ENCODE data around the gene SRCIN1. TPM values are rescaled to one million over a fixed set of nuclear protein-coding genes. Genes with fewer than 3 reads are reported as not detected.
A peak's percentile ranks its signal among the peaks of the same experiment; 100 is the strongest.
"Not testable (repeated sequence)": the region's sequence is repeated elsewhere in the genome, so short reads cannot be mapped to it uniquely, and the experiment has no call there.

SRCIN1 gene
- total RNA-seq, 1 experiment from 2014 or later, result 2.3 TPM

DNA sequence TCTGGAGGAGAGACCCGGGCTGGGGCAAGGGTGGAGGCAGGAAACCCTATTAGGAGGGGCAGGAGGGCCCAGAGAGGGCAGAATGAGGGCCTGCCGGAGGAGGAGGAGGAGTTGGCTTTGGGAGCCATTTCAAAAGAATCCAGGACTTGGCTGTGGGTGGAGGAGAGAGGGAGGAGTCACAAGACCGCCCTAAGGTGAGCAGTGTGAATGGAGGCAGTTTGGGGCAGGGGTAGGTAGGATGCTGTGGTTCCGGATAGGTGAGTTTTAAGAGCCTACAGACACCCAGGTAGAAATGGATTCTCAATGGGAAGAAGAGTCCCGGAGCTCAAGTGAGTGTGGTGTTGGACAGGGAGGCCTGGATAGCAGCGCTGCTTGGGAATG is 97.2 kb downstream of the SRCIN1 start:
- in situ Hi-C loops (cut with HindIII; ENCODE audit: low pct_unique_long_range_greater_than_20kb, low sequenced_read_pairs), result no loop called here
- no peak for DNase-seq (ENCODE audit: low read depth)

DNA sequence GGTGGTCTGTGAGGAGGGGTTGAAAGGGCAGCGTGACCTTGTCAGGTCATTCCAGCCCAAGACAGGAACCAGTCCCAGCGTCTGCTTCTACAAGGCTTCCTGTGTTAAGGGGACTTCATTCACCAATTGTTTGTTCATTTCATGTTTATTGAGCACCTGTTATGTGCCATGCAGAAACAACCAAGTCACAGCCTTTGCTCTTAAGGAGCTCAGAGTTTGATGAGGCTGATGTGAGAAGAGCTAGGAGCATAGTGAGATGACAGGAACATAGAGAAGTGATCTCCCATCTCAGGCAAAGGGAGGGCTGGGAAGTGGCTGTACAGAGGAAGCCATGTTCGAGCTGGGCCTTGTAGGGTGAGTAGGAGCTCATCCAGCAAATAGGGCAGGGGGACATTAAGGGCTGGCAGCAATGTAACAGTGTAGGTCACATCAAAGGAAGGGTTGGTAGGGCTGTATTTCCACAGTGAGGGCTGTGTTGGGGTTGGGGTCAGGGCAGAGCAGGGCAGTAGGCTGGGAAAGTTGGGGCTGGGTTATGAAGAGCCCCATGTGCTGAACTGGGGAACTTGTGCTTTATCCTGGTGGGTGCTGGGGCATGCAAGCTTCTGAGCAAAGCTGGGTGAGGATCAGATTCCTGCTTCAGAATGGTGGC is 97.7 kb downstream of the SRCIN1 start:
- DNase-seq (ENCODE audit: low read depth), result no peak
- in situ Hi-C loops (cut with HindIII; ENCODE audit: low pct_unique_long_range_greater_than_20kb, low sequenced_read_pairs), result no loop called here

DNA sequence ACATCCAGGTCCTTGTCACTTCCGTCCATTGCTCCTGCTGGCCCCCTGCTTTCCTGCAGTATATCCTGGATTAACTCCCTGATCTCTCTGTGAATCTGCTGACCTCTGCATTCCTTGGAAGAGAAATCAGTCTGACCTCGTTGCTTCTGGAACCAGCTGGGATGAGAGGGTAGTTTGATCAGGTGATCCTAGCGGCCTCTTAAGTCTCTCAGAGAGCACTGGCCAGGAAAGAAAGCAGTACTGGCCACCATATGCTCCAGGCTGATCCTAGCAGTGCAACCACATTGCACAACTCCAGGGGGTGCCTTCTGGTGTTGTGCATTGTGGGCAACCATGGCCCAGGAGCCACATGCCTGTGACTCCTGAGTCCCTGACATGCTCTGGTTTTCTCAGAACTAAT is 98.3 kb downstream of the SRCIN1 start:
- DNase-seq (ENCODE audit: low read depth), result no peak
- in situ Hi-C loops (cut with HindIII; ENCODE audit: low pct_unique_long_range_greater_than_20kb, low sequenced_read_pairs), result no loop called here

DNA sequence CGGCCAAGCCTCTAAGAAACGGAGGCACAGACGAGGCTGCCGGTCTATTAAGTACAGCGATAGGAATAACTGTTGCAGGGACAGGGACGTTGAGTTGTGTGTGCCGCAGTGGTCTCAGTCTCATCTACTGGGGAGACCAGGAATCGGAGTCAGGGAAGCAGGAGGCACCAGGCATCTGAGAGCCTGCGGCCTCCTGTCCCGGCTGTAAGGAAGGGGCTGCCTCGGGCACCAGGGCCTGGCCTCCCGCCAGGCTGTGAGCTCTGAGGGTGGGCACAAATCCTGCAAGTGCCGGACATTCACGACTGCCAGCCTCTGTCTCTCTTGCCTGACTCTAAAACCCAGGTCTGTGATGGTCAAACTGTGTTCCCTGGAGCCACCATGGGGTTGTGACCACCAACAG is 101.5 kb downstream of the SRCIN1 start:
- DNase-seq (ENCODE audit: low read depth), result no peak
- in situ Hi-C loops (cut with HindIII; ENCODE audit: low pct_unique_long_range_greater_than_20kb, low sequenced_read_pairs), result no loop called here

DNA sequence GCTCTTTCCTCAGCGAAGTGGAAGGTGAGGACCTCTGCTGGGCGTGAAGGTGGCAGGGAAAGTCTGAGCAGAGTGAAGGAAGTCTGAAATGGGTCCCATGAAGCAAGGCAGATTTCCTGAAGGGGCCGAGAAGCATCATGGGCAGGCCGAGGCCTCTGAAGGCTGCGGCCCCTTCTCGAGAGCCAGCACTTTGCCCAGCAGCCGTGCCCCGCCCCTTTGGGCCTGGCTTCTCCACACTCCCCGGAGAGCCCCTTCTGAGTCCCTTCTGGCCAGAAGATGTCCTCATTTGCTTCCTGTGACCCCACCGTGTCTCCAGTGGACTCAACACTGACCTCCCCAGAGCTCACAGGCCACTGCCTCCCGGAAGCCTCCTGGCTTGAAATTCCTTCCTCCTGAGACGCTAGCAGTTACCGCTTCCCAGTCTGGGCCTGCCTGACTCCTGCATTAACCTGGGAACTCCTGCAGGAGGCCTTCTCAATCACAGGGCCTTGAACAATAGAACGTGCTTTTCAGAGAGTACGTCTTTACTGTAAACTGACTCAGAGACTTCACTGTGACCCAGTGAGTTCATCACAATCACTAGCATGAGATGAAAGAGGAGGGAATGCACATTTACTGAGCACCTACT is 102.4 kb downstream of the SRCIN1 start:
- in situ Hi-C loops (cut with HindIII; ENCODE audit: low pct_unique_long_range_greater_than_20kb, low sequenced_read_pairs); DNase-seq (ENCODE audit: low read depth): not testable (repeated sequence)

DNA sequence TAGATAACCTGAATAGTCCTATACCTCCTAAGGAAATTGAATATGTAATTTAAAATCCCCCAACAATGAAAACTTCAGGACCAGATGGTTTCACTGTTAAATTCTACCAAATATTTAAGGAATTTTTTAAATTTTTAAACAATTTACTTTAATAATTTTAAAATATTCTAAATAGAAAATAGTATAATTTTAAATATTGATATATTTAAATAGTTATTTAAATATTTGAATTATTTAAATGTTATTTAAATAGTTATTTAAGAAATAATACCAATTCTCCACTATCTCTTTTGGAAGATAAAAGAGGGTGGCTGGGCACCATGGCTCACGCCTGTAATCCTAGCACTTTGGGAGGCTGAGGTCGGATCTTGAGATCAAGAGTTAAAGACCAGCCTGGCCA is 104.0 kb downstream of the SRCIN1 start:
- DNase-seq (ENCODE audit: low read depth), result not testable (repeated sequence)

DNA sequence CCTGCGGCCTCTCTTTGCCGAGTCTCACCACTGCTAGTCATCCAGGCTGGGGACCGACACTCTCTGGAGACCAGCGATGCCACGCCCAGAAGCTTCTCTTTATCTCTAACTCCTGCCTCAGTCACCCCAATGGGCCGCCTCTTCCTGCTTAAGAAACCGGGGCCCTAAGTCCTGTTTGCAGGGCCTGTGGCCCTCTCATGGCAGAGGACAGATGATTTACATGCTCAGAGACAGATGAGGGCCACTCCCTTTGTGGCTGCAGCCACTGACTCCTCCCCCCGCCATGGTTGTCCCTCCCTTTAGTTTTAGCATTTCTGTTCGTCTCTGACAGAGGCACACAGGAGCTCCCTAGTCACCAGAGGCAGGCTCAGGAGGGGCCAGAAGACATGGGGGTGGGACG is 106.5 kb downstream of the SRCIN1 start:
- DNase-seq (ENCODE audit: low read depth); in situ Hi-C loops (cut with HindIII; ENCODE audit: low pct_unique_long_range_greater_than_20kb, low sequenced_read_pairs): not testable (repeated sequence)

More for the DNA sequence above, 104.0 kb downstream of the SRCIN1 start:
- in situ Hi-C loops (cut with HindIII; ENCODE audit: low pct_unique_long_range_greater_than_20kb, low sequenced_read_pairs), result not testable (repeated sequence)

DNA sequence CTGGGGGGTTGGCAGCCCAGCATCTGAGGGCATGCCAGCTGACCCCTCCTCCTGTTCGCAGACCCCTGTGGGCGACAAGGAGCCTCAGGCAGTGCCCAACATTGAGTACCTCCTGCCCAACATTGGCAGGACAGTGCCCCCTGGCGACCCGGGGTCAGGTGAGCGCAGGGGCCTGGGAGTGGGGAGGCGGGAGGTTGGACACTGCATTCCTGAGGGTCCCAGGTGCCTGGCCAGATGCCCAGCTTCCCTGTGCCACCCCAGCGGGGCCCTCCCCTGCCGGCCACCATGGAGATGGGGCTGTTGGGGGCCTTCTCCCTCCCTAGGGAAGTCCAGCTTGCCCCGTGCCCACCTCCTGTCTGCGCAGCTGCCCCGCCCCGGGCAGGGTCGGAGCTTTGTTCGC is 107.4 kb downstream of the SRCIN1 start:
- in situ Hi-C loops (cut with HindIII; ENCODE audit: low pct_unique_long_range_greater_than_20kb, low sequenced_read_pairs), result no loop called here

DNA sequence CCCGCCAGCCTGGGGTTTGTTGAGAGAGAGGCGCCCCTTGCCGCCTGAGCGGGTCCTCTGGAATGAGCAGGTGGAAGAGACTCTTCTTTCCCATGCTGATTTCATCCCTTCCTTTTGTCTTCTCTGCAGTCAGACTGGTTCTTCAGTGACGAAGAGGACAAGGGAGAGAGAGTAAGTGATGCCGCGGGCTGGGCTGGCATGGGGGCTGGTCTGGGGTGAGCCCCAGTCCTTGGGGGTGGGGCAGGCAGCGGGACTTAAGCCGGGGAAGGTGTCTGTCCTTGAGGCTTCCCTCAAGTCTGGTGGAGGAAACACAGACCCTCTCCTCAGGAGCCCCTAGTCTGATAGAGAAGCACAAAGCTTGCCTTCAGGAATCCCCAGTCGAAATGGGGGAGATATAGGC is 108.1 kb downstream of the SRCIN1 start:
- in situ Hi-C loops (cut with HindIII; ENCODE audit: low pct_unique_long_range_greater_than_20kb, low sequenced_read_pairs); DNase-seq (ENCODE audit: low read depth): not testable (repeated sequence)

More for the DNA sequence above, 107.4 kb downstream of the SRCIN1 start:
- DNase-seq (ENCODE audit: low read depth), result no peak

DNA sequence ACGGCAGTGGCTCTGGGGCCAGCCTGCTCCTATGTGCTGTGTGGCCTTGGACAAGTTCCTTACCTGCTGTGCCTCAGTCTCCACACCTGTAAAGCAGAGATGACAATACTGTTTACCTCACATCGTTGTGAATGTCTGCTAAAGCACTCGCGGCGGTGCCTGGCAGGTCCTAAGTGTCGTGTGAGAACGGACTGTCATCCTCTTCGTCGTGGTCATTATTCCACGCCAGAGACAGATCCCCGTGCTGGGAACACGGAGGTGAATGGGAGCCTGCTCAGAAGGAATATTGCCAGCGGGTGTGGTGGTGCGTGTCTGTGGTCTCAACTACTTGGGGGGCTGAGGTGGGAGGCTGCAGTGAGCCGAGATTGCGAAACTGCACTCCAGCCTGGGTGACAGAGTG is 111.6 kb downstream of the SRCIN1 start:
- DNase-seq (ENCODE audit: low read depth); in situ Hi-C loops (cut with HindIII; ENCODE audit: low pct_unique_long_range_greater_than_20kb, low sequenced_read_pairs): not testable (repeated sequence)

DNA sequence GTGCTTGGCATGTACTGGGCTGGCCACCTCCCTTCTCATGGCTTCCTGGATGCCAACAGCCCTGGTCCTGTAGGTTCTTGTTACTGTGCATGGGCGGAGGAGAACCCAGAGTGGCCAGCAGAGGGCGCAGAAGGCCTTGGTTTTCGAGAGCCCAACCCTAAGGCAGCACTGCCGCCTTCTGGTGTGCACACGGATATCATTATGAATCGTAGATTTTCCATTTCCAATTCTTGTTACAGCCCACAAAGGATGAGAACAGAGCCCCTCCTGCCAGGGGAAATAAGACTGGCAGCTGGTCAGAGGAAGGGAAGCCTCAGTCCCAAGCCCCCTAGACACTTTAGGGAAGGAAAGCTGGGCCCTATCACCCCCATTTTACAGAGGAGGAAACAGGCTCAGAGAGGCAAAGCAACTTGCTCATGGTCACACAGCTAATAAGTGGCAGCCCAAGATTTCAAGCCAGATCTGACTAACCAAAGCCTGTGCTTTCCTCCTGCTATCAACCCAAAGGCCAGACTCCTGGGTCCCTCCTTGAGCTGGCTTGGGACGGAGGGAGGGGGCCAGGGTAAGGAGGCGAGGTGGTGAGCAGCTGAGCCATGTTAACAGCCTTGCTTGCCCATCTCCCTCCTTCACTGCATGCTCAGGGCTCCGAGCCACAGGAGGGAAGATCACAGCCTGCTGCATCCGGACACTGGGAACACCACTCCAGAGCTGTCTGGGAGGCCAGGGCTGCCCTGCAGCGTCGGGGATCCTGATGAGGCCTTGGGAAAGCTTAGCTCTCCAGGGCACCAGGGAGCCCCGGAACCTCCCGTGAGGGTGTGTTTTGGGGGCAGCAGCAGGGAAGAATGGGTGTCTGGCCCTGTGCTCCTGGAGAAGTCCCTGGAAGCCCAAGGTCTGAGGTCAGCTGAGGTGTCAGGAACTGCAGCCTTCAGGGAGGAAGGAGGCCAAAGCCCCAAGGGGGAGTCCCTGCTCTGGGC is 113.4 kb downstream of the SRCIN1 start:
- in situ Hi-C loops (cut with HindIII; ENCODE audit: low pct_unique_long_range_greater_than_20kb, low sequenced_read_pairs), result not testable (repeated sequence)
- peak; percentile 68 for DNase-seq (ENCODE audit: low read depth)

DNA sequence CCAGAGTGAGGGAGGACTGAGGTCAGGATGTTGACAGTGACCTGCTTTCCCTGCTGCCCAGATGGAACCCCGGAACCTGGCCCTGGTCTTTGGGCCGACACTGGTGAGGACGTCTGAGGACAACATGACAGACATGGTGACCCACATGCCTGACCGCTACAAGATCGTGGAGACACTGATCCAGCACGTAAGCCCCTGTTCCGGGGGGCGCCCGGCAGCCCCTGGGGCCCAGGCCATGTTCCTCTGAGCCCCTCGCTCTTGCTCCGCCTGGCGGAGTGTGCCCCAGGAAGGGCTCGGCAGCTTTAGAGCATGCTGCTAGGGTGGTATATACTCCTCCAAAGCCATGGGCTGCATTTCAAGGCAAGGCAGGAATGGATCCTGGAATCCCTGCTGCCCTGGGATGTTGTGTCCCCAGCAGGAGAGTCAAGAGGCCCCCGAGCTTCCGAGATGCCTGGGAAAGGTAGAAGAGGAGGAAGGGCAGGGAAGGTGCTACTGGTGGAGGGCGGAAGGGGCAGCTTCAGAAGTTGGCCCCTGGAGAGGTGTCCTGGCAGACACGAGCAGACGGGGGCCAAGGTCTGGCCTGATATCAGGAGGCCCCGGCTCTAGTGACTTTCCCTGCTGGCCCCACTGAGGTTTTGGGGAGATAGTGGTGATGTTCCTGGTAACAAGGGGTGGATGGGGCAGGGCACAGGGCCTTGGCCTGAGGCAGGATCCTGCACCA is 114.2 kb downstream of the SRCIN1 start:
- in situ Hi-C loops (cut with HindIII; ENCODE audit: low pct_unique_long_range_greater_than_20kb, low sequenced_read_pairs); DNase-seq (ENCODE audit: low read depth): not testable (repeated sequence)

DNA sequence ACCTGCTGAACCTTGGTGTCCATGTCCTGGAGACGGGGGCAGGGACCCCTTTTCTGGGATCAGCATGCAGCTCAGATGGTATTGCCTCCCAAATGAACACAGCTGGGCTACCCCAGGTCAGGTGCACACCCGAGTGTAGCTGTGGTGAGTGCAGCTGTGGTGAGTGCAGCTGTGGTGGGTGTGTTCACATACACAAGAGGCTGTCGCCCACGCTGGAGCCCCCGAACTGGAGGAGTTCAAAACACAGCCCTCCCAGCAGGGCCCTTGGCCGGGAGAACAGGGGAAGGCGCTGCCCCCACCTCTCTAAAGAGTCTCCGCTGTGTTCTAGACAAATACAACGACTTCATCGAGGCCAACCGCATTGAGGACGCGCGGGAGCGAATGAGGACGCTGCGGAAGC is 116.0 kb downstream of the SRCIN1 start:
- in situ Hi-C loops (cut with HindIII; ENCODE audit: low pct_unique_long_range_greater_than_20kb, low sequenced_read_pairs); DNase-seq (ENCODE audit: low read depth): not testable (repeated sequence)

DNA sequence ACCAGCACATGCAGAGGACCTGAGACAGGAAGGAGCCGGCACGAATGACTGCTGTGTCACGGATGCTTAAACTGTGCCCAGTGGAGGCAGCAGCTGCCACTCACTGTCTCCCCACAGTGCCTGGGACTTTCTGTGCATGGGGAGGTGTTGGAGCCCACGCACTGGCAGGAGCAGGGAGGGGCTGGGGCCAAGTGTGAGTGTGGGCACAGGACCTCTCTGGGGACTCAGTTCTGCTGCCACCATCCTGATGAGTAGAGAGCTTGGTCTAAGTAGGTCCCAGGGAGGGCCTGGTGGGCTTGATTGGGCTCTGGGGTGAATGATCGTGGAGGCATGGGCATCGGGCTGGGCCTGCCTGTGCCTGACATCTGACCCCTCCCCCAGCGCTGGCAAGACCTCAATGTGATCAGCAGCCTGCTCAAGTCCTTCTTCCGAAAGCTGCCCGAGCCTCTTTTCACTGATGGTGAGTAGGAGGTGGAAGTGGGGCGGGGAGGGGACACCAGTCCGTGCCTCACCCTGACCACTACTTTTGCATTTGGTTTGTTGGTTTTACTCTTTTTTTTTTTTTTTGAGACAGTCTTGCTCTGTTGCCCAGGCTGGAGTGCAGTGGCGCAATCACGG is 120.0 kb downstream of the SRCIN1 start:
- in situ Hi-C loops (cut with HindIII; ENCODE audit: low pct_unique_long_range_greater_than_20kb, low sequenced_read_pairs); DNase-seq (ENCODE audit: low read depth): not testable (repeated sequence)

DNA sequence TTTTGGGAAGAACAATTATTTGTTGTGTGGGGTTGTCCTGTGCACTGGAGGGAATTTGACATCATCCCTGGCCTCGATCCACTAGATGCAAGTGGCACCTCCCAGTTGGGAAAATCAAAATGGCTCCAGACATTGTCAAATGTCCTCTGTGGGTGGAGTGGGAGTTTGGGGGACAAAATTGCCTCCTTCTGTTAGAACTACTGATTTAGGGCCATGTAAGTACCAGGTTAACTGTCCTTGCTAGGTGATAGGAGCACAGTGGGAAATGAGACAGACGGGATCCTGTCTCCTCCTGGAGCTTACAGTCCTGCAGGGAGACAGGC is 120.6 kb downstream of the SRCIN1 start:
- in situ Hi-C loops (cut with HindIII; ENCODE audit: low pct_unique_long_range_greater_than_20kb, low sequenced_read_pairs), result no loop called here
- no peak for DNase-seq (ENCODE audit: low read depth)

DNA sequence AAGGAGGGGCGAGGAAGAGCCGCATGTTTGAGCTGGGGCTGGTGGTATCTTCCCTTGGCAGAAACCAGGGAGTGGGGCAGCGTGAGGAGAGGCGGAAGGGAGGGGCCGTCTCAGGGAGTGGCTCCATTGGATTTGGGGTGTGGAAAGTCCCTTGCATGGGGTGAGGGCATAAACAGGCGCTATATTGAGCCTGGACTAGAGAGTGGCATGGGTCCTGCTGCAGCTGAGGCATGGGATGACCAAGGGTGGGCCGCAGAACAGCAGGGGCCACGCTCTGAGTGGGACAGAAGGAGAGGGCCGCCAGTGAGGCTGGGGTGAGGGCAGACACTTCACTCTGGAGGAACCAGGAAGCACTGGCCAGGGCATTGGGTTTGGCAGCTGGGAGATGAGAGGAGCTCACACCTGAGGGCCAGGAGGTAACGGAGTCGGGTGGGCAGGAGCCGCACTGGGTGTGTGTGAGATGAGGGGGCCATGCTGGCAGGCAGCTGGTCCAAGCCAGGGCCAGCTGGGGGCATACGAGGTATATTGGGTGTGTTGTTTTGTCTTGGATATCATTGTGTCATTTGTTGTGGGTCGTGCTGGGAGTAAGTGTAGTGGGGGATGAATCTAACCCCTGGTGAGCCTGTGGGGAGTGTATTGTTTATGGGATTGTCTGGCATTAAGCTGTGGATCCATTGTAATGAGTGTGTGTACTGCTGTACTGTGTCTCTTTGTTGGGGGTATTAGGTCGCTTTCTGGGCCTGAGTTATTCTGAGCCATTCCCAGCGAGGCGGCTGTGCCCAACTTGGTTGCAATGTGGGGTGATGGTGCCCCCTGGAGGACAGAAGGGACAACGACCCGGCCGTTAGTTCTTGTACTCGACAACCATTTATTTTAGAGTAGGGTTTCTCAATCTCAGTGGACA is 121.3 kb downstream of the SRCIN1 start:
- DNase-seq (ENCODE audit: low read depth), result peak; percentile 46
- in situ Hi-C loops (cut with HindIII; ENCODE audit: low pct_unique_long_range_greater_than_20kb, low sequenced_read_pairs), result not testable (repeated sequence)

DNA sequence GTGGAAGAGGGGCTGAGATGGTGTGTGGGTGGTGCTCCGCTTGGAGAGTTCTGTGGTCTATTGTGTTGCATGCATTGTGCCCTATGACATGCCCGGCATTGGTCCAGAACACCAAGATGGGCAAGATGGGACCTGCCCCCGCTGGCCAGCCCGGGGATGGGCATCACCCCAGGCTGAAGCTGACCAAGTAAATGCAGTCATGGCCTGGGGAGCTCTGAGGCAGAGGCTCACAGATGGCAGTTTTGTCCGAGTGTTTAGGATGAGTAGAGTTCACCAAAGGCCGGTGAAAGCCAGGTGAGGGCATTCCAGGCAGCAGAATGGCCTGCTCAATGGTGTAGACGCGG is 123.1 kb downstream of the SRCIN1 start:
- in situ Hi-C loops (cut with HindIII; ENCODE audit: low pct_unique_long_range_greater_than_20kb, low sequenced_read_pairs); DNase-seq (ENCODE audit: low read depth): not testable (repeated sequence)

Measured in Caki2 (cell line).